GM19455 (cell line): ENCODE data around the gene SMARCAL1.
"Not testable (repeated sequence)": the region's sequence is repeated elsewhere in the genome, so short reads cannot be mapped to it uniquely, and the experiment has no call there.

Experiments used
- ATAC-seq: cut with Tn5 transposase; IDR thresholded peaks from one replicate; pipeline ENCODE4 v1.9.1; 2021; ENCODE audit not compliant: unreplicated experiment

The SMARCAL1 gene

GRCh38 chr2:216412022-216412999 lies at the start of gene SMARCAL1:
TSS of gene SMARCAL1 (plus strand) at chr2:216412484. CDS start at chr2:216414705, 2,221 bp downstream.
- peak; percentile 91 for ATAC-seq

GRCh38 chr2:216362730-216363129 lies 49.6 kb upstream of the SMARCAL1 start:
- ATAC-seq: no peak

GRCh38 chr2:216363221-216363620 lies 49.1 kb upstream of the SMARCAL1 start:
- ATAC-seq: no peak

- no peak for ATAC-seq
These were observed 46.8 kb upstream of the SMARCAL1 start for GRCh38 chr2:216365518-216365917.

- no peak for ATAC-seq
These were observed 45.4 kb upstream of the SMARCAL1 start for GRCh38 chr2:216366777-216367471.

- ATAC-seq: no peak
These were observed 42.5 kb upstream of the SMARCAL1 start for GRCh38 chr2:216369821-216370220.

GRCh38 chr2:216370961-216371712 lies 41.1 kb upstream of the SMARCAL1 start:
- no peak for ATAC-seq

- no peak for ATAC-seq
These were observed 40.3 kb upstream of the SMARCAL1 start, which contains the start of gene MARCHF4 for GRCh38 chr2:216371721-216372702. TSS of gene MARCHF4 (minus strand) at chr2:216372483. CDS start at chr2:216370260, 2,223 bp downstream.

GRCh38 chr2:216372761-216373291 lies 39.5 kb upstream of the SMARCAL1 start:
- ATAC-seq: no peak

- no peak for ATAC-seq
These were observed 38.4 kb upstream of the SMARCAL1 start for GRCh38 chr2:216373896-216374295.

GRCh38 chr2:216375286-216375685 lies 37.0 kb upstream of the SMARCAL1 start:
- no peak for ATAC-seq

- ATAC-seq: no peak
These were observed 32.3 kb upstream of the SMARCAL1 start for GRCh38 chr2:216379977-216380376.

GRCh38 chr2:216384409-216384808 lies 27.9 kb upstream of the SMARCAL1 start:
- not testable (repeated sequence) for ATAC-seq

- ATAC-seq: no peak
These were observed 26.8 kb upstream of the SMARCAL1 start for GRCh38 chr2:216385478-216385877.

- no peak for ATAC-seq
These were observed 25.0 kb upstream of the SMARCAL1 start for GRCh38 chr2:216387262-216387661.

GRCh38 chr2:216388046-216388884 lies 24.0 kb upstream of the SMARCAL1 start:
- no peak for ATAC-seq

GRCh38 chr2:216389570-216389969 lies 22.7 kb upstream of the SMARCAL1 start:
- ATAC-seq: no peak

GRCh38 chr2:216391401-216391800 lies 20.9 kb upstream of the SMARCAL1 start:
- ATAC-seq: no peak
